ENCODE data around the gene TMA16. TPM values are rescaled to one million over a fixed set of nuclear protein-coding genes. Genes with fewer than 3 reads are reported as not detected.

TMA16 gene
- total and polyA plus RNA-seq, 2 donors (not counting 3 experiments of a cell fraction or from before 2014, with no cell fraction given), result 4.2 to 42.7 TPM

GRCh38 chr4:163550869-163551267 is 56.4 kb downstream of the TMA16 start:
- BruUV-seq (replicated peaks), result no TSS peak
- Histone ChIP-seq H3K9ac (replicated peaks; ENCODE audit: extremely low read depth, insufficient read depth, low read length) (no peak overlapping the region), H3K79me2 (ENCODE audit: control insufficient read depth, insufficient read depth, low read length) (no peaks in the 10 kb centered on the region), H3K9me1 (replicated peaks; ENCODE audit: control insufficient read depth, extremely low read depth, insufficient read depth, low read length) (no peaks in the 10 kb centered on the region), H3K4me2 (ENCODE audit: insufficient read depth, low read length) (no peak overlapping the region), H4K20me1 (replicated peaks; ENCODE audit: control insufficient read depth, extremely low read depth, insufficient read depth, low read length) (no peaks in the 10 kb centered on the region), H3K27me3 (ENCODE audit: control insufficient read depth in 2 of 2, insufficient read depth in 2 of 2, low read length in 2 of 2) (peaks cover 0 to 3% of the 10 kb centered on the region in 2 experiments), H3K4me1 (ENCODE audit: control insufficient read depth, extremely low read depth, insufficient read depth, low read length) (no peaks in the 10 kb centered on the region), H3K4me3 (replicated peaks in 1 of 3; ENCODE audit: insufficient read depth in 1 of 3, low read depth in 1 of 3, low read length in 3 of 3) (no peak overlapping the region), H3K9me3 (replicated peaks; ENCODE audit: control insufficient read depth, insufficient read depth, low read length) (no peaks in the 10 kb centered on the region), H3K27ac (ENCODE audit: insufficient read depth, low read depth, low read length) (no peak overlapping the region), H3K36me3 (ENCODE audit: control insufficient read depth in 2 of 2, extremely low read depth in 1 of 2, insufficient read depth in 2 of 2, low read length in 2 of 2) (no peaks in the 10 kb centered on the region), H2AFZ (ENCODE audit: low read depth, low read length) (no peak overlapping the region)
- intact Hi-C loops (cut with micrococcal nuclease) (loop anchor here (1.0 to 5.0 kb wide), 3 partner anchors 1181 to 1546 kb away; no protein-coding TSS in a partner anchor), dilution Hi-C loops (cut with MboI; ENCODE audit: extremely low pct_ligation_motif_present, low sequenced_read_pairs) (no loop called here)
- ChIA-PET POLR2A (interaction anchor here (1.3 kb wide), 1 partner anchor 57 kb away, joined by 7 read pairs; the partner anchor contains the start of gene TMA16), CTCF (interaction anchor here (0.6 to 12.5 kb wide), 48 partner anchors 8 to 1580 kb away, joined by 3 to 211 read pairs (median 4); partner anchors contain the start of genes NPY1R, TMA16 and TMEM192)
- DNase-seq (ENCODE audit: low read depth, low spot score) (no peak), FAIRE-seq (no peak)
- TF ChIP-seq POLR2A (IDR thresholded peaks at IDR 0.05; ENCODE audit: low read depth, low read length) (no peak), CTCF (IDR thresholded peaks at IDR 0.05; ENCODE audit: extremely low read depth in 1 of 2, insufficient read depth in 1 of 2, low read depth in 1 of 2, low read length in 2 of 2) (no peak), FOS (IDR thresholded peaks at IDR 0.05; ENCODE audit: borderline replicate concordance, insufficient read depth, low read length) (no peak), POLR2AphosphoS5 (IDR thresholded peaks at IDR 0.05; ENCODE audit: insufficient read depth, low read depth, low read length) (no peak), JUN (IDR thresholded peaks at IDR 0.05; ENCODE audit: borderline replicate concordance, insufficient read depth, insufficient read length, low read depth) (no peak), EZH2 (IDR thresholded peaks at IDR 0.05; ENCODE audit: borderline replicate concordance, low read depth, low read length, severe bottlenecking) (no peak), GATA2 (IDR thresholded peaks at IDR 0.05; ENCODE audit: insufficient read depth, insufficient read length, low read depth, low read length) (no peak)

All from endothelial cell of umbilical vein (primary cell).